Erythroblast (primary cell): ENCODE measurements around the gene ZNF469.

Experiments
- DNase-seq, 2 experiments: peaks; one replicate each; lab custom pipeline; 2025; lab: John Stamatoyannopoulos, UW
- GATA1 ChIP-seq: IDR thresholded peaks from 2 replicates; pipeline ENCODE4 v1.6.1; 2011; ENCODE audit warnings: low read depth, mild to moderate bottlenecking, control low read depth, low read length, moderate library complexity
- POLR2A ChIP-seq: IDR thresholded peaks from 2 replicates; pipeline ENCODE4 v1.6.1; 2011; ENCODE audit warnings: mild to moderate bottlenecking, low read length

ZNF469 gene

GRCh38 chr16:88415381-88415705, 32.6 kb downstream of the ZNF469 start:
- no peak for TF ChIP-seq GATA1
- TF ChIP-seq POLR2A, result no peak
- DNase-seq, result no peak

DNA sequence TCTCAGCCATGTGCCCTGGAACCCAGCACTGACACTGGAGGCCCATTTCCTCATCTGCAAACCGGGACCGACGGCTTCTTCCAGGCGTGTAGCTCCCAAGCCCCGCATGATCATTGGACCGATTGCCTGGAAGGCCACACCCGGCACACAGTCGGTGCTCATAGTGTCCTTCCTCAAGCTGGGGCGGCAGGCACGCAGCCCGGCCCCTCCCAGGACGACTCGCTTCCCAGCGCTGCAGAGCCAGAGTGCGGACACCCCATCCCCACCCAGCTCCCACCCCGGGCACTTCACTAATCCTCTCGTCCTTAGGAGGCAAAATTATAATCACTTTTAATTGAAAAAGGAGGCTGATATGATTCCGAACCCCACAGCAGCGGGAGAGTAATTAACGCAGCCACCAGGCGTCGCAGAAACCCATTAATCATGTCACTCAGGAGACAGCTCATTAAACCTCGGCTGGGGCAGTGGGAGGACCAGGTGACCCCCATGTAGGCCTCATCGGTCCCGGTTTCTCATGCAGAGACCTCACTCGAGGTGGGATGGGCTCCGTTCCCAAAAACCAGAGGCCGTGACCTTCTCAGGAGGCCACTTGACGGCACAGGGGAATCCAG, 33.1 kb downstream of the ZNF469 start:
- TF ChIP-seq POLR2A (no peak), GATA1 (no peak)
- no peak for DNase-seq

DNA sequence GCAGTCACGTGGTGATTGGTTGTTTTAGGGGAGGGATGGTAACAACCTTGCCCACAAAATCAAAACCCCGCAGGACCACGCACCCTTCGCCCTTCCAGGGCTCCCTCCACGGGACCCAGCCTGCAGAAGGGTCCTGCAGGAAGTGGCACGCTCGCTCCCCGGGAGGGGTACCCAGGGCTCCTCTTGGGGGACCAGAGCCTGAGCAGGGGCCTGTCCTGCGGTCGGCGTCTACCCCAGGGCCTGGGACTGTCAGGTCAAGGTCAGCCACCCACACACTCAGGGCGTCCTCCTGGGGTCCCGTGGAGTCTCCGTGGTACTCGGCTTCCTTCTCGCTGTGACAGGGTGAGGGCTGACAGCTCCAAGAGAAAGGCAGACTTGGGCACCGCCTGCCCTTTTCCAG, 33.9 kb downstream of the ZNF469 start:
- TF ChIP-seq POLR2A, result no peak
- no peak for TF ChIP-seq GATA1

DNA sequence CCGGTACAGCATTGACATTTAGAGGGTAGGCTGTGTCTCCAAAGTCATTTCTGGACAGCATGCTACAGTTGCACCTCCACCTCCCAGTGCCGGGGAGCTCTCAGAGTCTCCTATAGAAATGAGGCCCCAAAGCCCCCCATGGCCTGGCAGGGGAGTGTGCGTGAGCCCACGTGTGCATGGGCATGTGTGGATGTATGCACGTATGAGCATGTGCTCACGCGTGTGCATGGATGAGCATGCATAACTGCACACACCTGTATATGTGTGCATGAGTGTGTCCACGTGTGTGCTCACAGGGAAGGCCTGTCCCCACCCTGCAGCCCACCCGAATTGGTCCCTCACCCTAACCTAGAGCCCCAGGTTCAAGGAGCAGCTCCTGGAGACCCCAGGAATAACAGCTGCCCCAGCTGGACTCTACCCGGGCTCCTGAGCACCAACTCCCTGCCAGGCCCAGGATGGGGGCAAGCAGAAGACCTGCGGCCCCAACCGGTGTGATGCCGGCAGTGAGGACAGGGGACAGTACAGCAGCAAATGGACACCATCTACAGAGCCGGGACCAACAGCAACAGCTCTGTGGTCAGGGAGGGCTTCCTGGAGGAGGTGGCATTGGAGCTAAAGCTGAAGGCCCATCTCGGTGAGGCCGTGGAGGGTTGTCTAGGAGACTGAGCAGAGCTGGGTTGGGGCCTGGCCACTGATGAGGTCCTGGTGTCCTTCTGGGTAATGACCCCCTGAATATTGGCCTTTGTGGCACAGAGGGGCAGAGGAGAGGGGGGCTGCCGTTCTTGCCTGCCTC, 35.1 kb downstream of the ZNF469 start:
- no peak for DNase-seq
- no peak for TF ChIP-seq GATA1
- TF ChIP-seq POLR2A, result no peak

More for the DNA sequence above, 33.9 kb downstream of the ZNF469 start:
- DNase-seq, result no peak

DNA sequence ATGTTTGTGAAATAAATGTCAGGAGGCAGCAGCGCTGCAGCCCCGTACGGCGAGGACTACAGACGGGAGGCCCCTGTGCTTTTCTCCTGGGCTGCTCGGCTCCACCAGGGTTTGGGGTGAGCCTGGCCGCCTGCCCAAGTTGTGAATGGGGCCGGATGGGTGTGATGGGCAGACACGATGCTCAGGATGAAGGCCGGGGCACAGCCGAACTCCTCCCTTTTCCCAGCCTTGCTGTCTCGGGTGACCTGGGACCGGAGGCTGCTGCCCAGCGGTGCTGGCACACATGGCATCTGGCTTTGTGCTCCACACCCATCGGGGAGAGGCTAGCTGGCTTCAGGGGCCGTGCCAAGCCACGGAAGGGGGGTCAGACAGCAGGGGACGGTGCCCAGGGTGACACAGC, 36.1 kb downstream of the ZNF469 start:
- DNase-seq, result no peak
- TF ChIP-seq GATA1, result no peak
- no peak for TF ChIP-seq POLR2A

DNA sequence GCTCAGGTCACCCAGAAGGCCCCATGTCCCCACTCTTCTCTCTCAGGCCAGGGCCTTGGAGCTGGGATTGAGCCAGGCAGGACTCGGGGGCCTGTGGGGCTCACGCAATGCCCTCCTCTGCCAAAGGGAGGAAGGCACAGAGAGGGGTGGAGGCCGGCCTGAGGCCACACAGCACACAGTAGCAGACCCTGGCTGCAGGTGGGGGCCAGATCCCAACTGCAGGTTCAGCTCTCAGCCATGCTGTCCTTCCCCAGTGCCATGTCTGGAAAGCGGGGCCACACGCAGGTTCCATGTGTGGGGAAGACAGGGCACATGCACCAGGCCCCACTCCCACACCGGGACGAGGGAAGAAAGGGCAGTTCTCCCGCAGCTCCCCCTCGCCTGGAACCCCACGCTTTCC, 37.0 kb downstream of the ZNF469 start:
- TF ChIP-seq GATA1, result no peak
- no peak for TF ChIP-seq POLR2A
- no peak for DNase-seq

DNA sequence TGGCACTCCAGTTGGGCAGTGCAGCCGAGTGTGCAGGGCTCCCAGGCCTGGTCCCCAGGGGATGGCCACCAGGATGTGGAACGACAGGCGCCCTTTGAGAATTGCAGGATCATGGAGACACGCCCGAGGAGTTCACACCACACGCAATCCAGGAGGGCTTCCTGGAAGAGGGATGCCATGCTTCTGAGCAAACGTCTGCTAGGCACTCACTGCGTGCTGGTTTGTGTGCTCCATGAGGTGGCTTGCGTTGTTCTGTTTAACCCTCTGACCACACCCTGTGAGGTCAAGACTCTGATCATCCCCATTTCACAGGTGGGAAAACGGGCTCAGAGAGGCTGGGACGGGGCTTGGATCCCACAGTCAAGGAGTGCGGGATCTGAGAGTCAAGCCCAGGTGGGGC, 37.7 kb downstream of the ZNF469 start:
- no peak for DNase-seq
- TF ChIP-seq POLR2A, result no peak
- no peak for TF ChIP-seq GATA1

DNA sequence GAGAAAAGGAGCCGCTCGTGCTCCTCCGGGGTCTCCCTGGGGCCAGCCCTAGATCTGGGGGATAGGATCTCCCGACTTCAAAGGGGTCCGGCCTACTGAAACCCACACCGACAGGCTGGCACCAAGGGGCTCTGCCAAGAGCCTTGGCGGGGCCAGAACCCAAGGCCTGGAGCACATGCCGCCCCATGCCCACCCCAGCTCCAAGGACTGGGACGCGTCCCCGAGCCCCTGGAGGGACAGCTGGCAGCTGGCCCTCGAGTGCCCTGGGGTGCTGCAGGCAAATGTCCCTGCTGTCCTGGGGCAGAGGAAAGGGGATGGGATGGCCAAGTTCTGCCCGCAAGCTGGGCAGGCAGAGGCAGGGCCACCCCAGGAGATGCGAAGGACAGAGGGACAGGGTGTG, 38.5 kb downstream of the ZNF469 start:
- no peak for DNase-seq
- no peak for TF ChIP-seq POLR2A
- TF ChIP-seq GATA1, result no peak

DNA sequence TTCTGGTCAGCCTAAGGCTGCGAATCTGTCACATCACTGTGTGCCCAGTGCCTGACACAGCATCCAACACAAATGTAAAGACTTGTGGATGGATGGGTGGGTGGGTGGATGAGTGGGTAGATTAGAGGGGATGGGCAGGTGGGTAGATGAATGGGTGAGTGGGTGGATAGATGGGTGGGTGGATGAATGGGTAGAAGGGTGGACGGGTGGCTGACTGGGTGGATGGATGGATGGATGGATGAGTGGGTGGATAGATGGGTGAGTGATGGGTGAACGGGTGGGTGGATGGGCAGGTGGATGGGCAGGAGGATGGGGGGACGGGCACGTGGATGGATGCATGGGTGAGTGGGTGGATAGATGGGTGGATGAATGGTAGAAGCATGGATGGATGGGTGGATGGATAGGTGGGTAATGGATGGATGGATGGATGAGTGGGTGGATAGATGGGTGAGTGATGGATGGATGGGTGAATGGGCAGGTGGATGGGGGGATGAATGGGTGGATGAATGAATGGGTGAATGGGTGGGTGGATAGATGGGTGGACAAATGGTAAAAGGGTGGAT, 39.2 kb downstream of the ZNF469 start:
- TF ChIP-seq POLR2A (no peak), GATA1 (no peak)
- DNase-seq, result no peak

GRCh38 chr16:88422733-88423447, 40.1 kb downstream of the ZNF469 start:
- TF ChIP-seq GATA1 (no peak), POLR2A (no peak)

DNA sequence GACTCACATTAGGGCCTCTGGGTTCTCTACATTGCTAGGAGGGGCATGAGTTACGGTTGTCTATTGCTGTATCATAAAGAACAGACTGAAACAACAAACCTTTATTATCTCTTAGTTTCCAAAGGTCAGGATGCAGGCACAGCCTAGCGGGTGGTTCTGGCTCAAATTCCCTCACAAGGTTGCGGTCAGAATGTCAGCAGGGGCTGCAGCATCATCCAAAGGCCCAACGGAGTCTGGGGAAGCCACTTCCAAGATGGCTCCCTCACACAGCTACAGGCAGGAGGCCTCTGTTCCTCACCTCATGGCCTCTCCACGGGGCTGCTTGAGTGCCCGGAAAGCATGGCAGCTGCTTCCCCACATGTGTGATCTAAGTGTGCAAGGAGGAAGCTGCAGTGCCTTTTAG, 40.7 kb downstream of the ZNF469 start:
- no peak for DNase-seq

More at GRCh38 chr16:88422733-88423447, 40.1 kb downstream of the ZNF469 start:
- no peak for DNase-seq

DNA sequence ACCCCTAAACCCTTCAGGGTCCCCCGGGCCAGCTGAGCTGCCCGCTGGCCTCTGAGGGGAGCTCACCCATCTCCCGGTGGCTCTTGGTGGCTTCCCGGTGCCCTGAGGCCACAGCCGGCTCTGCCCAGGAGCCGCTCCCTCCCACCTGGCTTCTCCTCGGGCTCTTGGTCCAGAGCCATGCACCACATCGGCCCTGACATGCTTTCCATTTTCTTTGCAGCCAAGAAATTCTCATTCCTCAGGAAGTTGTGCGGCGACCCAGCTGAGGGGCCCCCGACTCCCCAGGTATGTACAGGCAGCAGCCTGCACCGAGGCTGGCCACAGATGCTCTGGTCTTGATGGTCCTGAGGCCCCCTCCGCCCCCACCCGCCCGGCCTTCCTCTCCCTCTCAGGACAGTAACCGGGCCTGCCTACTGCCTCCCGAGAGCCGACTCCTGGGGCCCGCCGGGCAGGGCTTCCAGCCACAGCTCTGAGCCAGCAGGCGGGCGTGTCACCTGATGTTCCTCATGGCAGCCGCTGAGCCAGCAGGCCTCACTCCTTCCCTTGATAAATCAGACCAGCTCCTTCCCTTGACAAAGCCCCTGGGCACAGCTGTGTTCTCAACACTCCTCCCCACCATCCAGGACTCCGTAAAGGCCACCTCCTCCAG, 42.0 kb downstream of the ZNF469 start:
- TF ChIP-seq POLR2A, result no peak
- no peak for TF ChIP-seq GATA1
- no peak for DNase-seq

More for the DNA sequence above, 40.7 kb downstream of the ZNF469 start:
- TF ChIP-seq GATA1 (no peak), POLR2A (no peak)

GRCh38 chr16:88426018-88426417, 43.3 kb downstream of the ZNF469 start:
- no peak for TF ChIP-seq POLR2A
- TF ChIP-seq GATA1, result no peak
- DNase-seq, result no peak
